SK-N-SH treated with all-trans-retinoic acid at 6 μM for 48 hours (cell line): ENCODE results near the gene SIGLEC5.

ENCODE experiments used
- PPARA ChIP-seq: fragments of 250-450 bp; sonication (Bioruptor Pico); IDR thresholded peaks from 2 replicates; pipeline ENCODE4 v1.5.0; 2020; ENCODE audit warnings: mild to moderate bottlenecking, borderline replicate concordance
- RARB ChIP-seq: fragments of 250-450 bp; sonication (Bioruptor Pico); IDR thresholded peaks from 2 replicates; pipeline ENCODE4 v1.8.0; 2021; ENCODE audit warnings: mild to moderate bottlenecking, moderate library complexity
- SNAI2 ChIP-seq: fragments of 250-450 bp; sonication (Bioruptor Pico); IDR thresholded peaks from 2 replicates; pipeline ENCODE4 v1.5.0; 2020; ENCODE audit warnings: mild to moderate bottlenecking, moderate library complexity
- TCF4 ChIP-seq: fragments of 250-450 bp; sonication (Bioruptor Pico); IDR thresholded peaks from 2 replicates; pipeline ENCODE4 v1.8.0; 2021; ENCODE audit warnings: mild to moderate bottlenecking, moderate library complexity, borderline replicate concordance
- ZC3H10 ChIP-seq: fragments of 250-450 bp; sonication (Bioruptor Pico); IDR thresholded peaks from 2 replicates; pipeline ENCODE4 v1.5.1; 2021; ENCODE audit warnings: mild to moderate bottlenecking, moderate library complexity
- ZFP3 ChIP-seq: fragments of 250-450 bp; sonication (Bioruptor Pico); IDR thresholded peaks from 2 replicates; pipeline ENCODE4 v1.5.0; 2020; ENCODE audit warnings: mild to moderate bottlenecking, moderate library complexity
- ZFP30 ChIP-seq: fragments of 450-650 bp; formaldehyde crosslinking; IDR thresholded peaks from 2 replicates; pipeline ENCODE4 v1.5.0; 2022; ENCODE audit warnings: mild to moderate bottlenecking, moderate library complexity
- TF ChIP-seq, protein P1 (sequence below): fragments of 250-450 bp; sonication (Bioruptor Pico); IDR thresholded peaks from 2 replicates; pipeline ENCODE4 v1.8.0; 2020; ENCODE audit warnings: mild to moderate bottlenecking, moderate library complexity, borderline replicate concordance
- TF ChIP-seq, protein P2 (sequence below): fragments of 250-450 bp; sonication (Bioruptor Pico); IDR thresholded peaks from 2 replicates; pipeline ENCODE4 v1.5.1; 2021; ENCODE audit warnings: mild to moderate bottlenecking, moderate library complexity
- TF ChIP-seq, protein P3 (sequence below): fragments of 250-450 bp; sonication (Bioruptor Pico); IDR thresholded peaks from 2 replicates; pipeline ENCODE4 v1.5.0; 2020; ENCODE audit warnings: mild to moderate bottlenecking, moderate library complexity

DNA sequence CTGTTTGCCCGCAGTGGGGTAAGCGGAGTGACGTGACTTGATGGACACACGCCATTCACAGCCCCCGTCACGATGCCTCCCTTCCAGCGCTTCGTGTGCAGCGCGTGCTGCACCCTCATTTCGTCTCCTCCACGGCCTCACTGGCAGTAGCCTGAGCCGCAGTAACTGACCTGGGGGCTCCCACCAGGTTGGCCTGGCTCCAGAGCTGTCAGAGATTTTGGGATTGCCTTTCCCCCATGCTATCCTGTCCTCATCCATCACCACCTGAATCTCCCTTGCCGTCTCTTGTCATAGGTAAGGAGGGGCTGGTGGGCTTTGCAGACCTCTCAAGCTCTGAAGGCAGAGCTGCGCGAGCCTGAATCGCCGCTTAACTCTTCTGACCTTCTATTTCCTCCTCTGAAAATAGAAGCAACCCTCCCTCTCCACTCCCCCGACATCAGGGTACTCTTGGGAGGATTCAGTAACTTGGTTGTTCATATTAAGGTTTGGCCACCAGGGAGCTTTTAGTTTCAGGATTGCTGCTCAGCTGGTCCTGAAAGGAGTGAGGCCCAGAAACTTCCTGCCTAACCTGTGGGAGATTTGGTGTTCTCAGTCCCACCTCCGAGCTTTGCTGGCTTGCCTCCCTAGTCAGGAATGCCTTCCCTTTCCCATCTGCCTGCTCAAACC is 27.9 kb downstream of the SIGLEC5 start:
- no peak for TF ChIP-seq RARB (CRISPR knock-in tag)
- TF ChIP-seq, protein P1, sequence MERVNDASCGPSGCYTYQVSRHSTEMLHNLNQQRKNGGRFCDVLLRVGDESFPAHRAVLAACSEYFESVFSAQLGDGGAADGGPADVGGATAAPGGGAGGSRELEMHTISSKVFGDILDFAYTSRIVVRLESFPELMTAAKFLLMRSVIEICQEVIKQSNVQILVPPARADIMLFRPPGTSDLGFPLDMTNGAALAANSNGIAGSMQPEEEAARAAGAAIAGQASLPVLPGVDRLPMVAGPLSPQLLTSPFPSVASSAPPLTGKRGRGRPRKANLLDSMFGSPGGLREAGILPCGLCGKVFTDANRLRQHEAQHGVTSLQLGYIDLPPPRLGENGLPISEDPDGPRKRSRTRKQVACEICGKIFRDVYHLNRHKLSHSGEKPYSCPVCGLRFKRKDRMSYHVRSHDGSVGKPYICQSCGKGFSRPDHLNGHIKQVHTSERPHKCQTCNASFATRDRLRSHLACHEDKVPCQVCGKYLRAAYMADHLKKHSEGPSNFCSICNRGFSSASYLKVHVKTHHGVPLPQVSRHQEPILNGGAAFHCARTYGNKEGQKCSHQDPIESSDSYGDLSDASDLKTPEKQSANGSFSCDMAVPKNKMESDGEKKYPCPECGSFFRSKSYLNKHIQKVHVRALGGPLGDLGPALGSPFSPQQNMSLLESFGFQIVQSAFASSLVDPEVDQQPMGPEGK (CRISPR knock-in tag), result no peak
- no peak for TF ChIP-seq ZFP30 (CRISPR knock-in tag)
- TF ChIP-seq PPARA, result no peak
- no peak for TF ChIP-seq ZC3H10 (CRISPR knock-in tag)
- TF ChIP-seq TCF4 (CRISPR knock-in tag), result no peak
- no peak for TF ChIP-seq ZFP3 (CRISPR knock-in tag)
- TF ChIP-seq, protein P2, sequence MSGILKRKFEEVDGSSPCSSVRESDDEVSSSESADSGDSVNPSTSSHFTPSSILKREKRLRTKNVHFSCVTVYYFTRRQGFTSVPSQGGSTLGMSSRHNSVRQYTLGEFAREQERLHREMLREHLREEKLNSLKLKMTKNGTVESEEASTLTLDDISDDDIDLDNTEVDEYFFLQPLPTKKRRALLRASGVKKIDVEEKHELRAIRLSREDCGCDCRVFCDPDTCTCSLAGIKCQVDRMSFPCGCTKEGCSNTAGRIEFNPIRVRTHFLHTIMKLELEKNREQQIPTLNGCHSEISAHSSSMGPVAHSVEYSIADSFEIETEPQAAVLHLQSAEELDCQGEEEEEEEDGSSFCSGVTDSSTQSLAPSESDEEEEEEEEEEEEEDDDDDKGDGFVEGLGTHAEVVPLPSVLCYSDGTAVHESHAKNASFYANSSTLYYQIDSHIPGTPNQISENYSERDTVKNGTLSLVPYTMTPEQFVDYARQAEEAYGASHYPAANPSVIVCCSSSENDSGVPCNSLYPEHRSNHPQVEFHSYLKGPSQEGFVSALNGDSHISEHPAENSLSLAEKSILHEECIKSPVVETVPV (CRISPR knock-in tag), result no peak
- TF ChIP-seq SNAI2 (CRISPR knock-in tag), result no peak
- TF ChIP-seq, protein P3, sequence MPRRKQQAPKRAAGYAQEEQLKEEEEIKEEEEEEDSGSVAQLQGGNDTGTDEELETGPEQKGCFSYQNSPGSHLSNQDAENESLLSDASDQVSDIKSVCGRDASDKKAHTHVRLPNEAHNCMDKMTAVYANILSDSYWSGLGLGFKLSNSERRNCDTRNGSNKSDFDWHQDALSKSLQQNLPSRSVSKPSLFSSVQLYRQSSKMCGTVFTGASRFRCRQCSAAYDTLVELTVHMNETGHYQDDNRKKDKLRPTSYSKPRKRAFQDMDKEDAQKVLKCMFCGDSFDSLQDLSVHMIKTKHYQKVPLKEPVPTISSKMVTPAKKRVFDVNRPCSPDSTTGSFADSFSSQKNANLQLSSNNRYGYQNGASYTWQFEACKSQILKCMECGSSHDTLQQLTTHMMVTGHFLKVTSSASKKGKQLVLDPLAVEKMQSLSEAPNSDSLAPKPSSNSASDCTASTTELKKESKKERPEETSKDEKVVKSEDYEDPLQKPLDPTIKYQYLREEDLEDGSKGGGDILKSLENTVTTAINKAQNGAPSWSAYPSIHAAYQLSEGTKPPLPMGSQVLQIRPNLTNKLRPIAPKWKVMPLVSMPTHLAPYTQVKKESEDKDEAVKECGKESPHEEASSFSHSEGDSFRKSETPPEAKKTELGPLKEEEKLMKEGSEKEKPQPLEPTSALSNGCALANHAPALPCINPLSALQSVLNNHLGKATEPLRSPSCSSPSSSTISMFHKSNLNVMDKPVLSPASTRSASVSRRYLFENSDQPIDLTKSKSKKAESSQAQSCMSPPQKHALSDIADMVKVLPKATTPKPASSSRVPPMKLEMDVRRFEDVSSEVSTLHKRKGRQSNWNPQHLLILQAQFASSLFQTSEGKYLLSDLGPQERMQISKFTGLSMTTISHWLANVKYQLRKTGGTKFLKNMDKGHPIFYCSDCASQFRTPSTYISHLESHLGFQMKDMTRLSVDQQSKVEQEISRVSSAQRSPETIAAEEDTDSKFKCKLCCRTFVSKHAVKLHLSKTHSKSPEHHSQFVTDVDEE (CRISPR knock-in tag), result no peak
